Glutamatergic neuron (in vitro differentiated cells): Measurements from ENCODE around the gene PTPRG. TPM values are rescaled to one million over a fixed set of nuclear protein-coding genes. Genes with fewer than 3 reads are reported as not detected.

ENCODE experiments used
- DNase-seq: peaks from one replicate; pipeline ENCODE4 v3.0.0; 2022
- H3K27ac Mint-ChIP-seq: one replicate; pipeline ENCODE4 v1.8.0; 2020; ENCODE audit warnings: mild to moderate bottlenecking, mixed read lengths, inconsistent platforms; ENCODE audit not compliant: unreplicated experiment
- H3K27me3 Mint-ChIP-seq: one replicate; pipeline ENCODE4 v1.8.0; 2020; ENCODE audit warnings: mild to moderate bottlenecking, moderate library complexity, mixed read lengths, inconsistent platforms; ENCODE audit not compliant: unreplicated experiment
- H3K36me3 Mint-ChIP-seq: one replicate; pipeline ENCODE4 v1.8.0; 2020; ENCODE audit warnings: mild to moderate bottlenecking, mixed read lengths, inconsistent platforms; ENCODE audit not compliant: unreplicated experiment
- H3K4me1 Mint-ChIP-seq: one replicate; pipeline ENCODE4 v1.8.0; 2020; ENCODE audit warnings: mild to moderate bottlenecking, low read depth, mixed read lengths, inconsistent platforms; ENCODE audit not compliant: unreplicated experiment
- H3K4me3 Mint-ChIP-seq: one replicate; pipeline ENCODE4 v1.8.0; 2020; ENCODE audit warnings: mild to moderate bottlenecking, mixed read lengths, inconsistent platforms; ENCODE audit not compliant: unreplicated experiment
- H3K9me3 Mint-ChIP-seq: one replicate; pipeline ENCODE4 v1.8.0; 2020; ENCODE audit warnings: mild to moderate bottlenecking, moderate library complexity, mixed read lengths, inconsistent platforms; ENCODE audit not compliant: unreplicated experiment
- total RNA-seq: library from RNA; stranded (reverse); fragmentation: NEBNext Ultra II Directional; extraction: Animal tissue kit (Norgen Biotek cat#: 25700); gene quantifications from one replicate; pipeline ENCODE4 v1.2.1, GENCODE V29; 2021; ENCODE audit not compliant: unreplicated experiment
- TF ChIP-seq, protein P1 (sequence below): fragments of 200-600 bp; sonication (generic); IDR thresholded peaks from one replicate; pipeline ENCODE4 v1.5.0; 2021; ENCODE audit not compliant: partially characterized antibody, unreplicated experiment

The PTPRG gene
- total RNA-seq, 1 donor from 2014 or later = 52.1 TPM

DNA sequence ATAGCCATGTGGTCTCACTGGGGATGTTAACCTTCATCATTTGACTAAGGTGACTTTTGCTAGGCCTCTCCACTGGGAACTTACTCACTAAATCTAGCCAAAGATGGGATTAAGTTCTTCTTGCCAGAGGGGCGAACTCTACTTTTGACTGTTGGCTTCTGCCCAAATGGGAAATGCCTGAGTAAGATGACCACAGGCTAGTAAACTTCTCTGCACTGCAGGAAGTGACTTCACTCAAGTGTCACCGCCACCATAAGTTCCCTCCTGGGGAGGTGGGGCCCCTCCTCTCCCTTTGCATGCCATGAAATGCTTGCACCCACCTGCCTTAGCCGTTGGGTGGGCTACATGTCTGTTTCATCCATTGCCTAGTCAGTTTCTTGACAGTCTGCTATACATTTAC is 423.6 kb downstream of the PTPRG start:
- Mint-ChIP-seq H3K4me1 (peaks cover 4% of the 10 kb centered on the region), H3K4me3 (no peak overlapping the region), H3K9me3 (no peaks in the 10 kb centered on the region), H3K27me3 (no peaks in the 10 kb centered on the region), H3K36me3 (no peaks in the 10 kb centered on the region), H3K27ac (no peak overlapping the region)
- TF ChIP-seq, protein P1, sequence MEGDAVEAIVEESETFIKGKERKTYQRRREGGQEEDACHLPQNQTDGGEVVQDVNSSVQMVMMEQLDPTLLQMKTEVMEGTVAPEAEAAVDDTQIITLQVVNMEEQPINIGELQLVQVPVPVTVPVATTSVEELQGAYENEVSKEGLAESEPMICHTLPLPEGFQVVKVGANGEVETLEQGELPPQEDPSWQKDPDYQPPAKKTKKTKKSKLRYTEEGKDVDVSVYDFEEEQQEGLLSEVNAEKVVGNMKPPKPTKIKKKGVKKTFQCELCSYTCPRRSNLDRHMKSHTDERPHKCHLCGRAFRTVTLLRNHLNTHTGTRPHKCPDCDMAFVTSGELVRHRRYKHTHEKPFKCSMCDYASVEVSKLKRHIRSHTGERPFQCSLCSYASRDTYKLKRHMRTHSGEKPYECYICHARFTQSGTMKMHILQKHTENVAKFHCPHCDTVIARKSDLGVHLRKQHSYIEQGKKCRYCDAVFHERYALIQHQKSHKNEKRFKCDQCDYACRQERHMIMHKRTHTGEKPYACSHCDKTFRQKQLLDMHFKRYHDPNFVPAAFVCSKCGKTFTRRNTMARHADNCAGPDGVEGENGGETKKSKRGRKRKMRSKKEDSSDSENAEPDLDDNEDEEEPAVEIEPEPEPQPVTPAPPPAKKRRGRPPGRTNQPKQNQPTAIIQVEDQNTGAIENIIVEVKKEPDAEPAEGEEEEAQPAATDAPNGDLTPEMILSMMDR = no peak
- DNase-seq = no peak

DNA sequence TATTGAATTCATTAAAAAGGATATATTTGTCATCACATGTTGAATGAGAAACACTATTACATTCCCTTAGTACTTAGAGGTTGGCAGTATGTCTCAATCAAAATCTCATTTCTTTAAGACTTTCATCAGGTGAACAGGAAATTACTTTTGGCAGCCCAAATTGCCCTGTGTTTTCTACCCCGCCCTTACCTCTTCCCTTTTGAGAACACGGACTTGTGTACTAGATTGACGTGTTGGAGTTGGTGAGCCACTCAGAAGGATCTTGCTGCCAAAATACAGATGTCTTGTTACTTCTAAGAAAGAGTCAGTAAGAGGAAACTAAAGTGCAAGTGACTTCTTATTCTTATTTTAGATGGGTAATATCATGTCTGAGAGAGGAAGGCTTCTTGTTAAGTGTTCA is 425.1 kb downstream of the PTPRG start:
- H3K27me3 Mint-ChIP-seq = no peaks in the 10 kb centered on the region
- DNase-seq = no peak
- TF ChIP-seq, protein P1 = no peak
- H3K9me3 Mint-ChIP-seq = no peaks in the 10 kb centered on the region
- H3K36me3 Mint-ChIP-seq = no peaks in the 10 kb centered on the region
- no peak overlapping the region for H3K4me3 Mint-ChIP-seq
- H3K4me1 Mint-ChIP-seq = peaks cover 2% of the 10 kb centered on the region
- no peak overlapping the region for H3K27ac Mint-ChIP-seq

DNA sequence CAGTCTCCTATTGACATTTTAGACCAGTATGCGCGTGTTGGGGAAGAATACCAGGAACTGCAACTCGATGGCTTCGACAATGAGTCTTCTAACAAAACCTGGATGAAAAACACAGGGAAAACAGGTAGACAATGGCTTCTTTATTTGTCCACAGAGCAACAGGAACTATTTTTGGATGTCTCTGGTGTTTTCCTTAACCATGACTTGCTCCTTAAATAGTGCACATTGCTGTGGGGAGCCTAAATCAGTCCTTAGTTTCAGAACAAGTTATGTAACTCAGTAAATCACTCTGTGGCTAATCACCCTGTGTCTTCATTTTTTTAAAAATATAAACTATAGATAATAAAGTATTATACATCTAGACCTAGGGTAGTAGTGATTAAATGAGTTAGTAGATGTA is 428.3 kb downstream of the PTPRG start:
- Mint-ChIP-seq H3K36me3 (no peaks in the 10 kb centered on the region), H3K4me3 (no peak overlapping the region), H3K27me3 (no peaks in the 10 kb centered on the region), H3K27ac (no peak overlapping the region), H3K4me1 (peaks cover 2% of the 10 kb centered on the region), H3K9me3 (no peaks in the 10 kb centered on the region)
- DNase-seq = no peak
- TF ChIP-seq, protein P1 = no peak

DNA sequence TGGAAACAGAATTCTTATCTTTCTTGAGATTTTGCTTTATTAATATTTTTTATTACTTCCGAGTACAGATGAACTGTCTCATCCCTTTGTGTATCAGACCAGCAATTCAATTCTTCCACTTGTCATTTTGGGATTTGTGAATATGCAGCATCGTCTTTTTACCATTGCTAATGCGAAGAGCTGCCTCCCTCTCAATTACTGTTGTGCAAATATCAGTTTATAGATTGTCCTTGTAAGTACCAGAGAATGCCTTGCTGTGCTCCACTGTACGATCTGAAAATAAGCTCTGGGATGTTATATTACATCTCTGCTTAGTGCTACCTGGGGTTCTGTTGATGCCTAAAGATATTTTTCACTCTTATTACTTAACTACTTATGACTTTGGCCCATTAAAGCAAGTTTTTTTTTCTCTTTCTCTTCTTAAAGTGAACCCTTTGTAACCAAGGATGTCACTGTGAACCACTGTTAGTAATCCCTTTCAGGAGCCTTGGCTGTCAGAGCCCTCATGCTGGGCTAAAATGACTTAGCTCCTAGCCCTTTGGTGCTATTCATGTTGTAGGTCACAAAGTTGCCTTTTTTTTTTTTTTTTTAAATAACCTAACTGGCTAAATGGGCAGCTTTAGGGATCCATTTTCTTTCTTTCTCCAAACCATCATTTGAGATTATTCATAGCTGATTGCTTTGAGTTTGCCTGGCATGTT is 429.1 kb downstream of the PTPRG start:
- TF ChIP-seq, protein P1 = no peak
- H3K27me3 Mint-ChIP-seq = no peaks in the 10 kb centered on the region
- H3K9me3 Mint-ChIP-seq = no peaks in the 10 kb centered on the region
- no peak for DNase-seq
- H3K4me1 Mint-ChIP-seq = peaks cover 2% of the 10 kb centered on the region
- no peak overlapping the region for H3K4me3 Mint-ChIP-seq
- H3K36me3 Mint-ChIP-seq = no peaks in the 10 kb centered on the region
- H3K27ac Mint-ChIP-seq = no peak overlapping the region

DNA sequence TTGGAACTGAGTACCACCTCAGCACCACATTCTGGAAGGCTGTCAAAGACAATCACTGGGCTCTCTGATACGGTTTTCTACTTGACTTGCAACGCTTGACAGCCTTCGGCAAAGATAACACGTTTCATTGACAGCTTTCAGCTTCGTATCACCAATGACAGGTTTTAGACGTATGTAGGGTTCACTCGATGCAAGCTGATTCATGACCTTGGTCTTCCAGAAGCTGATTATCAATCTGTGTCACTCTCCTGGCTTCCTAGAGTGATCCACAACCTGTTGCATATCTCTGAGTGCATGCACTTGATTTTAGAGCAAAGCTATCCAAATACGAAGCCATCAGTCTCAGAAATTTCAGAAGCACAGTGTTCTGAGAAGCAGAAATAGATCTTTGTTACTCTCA is 430.3 kb downstream of the PTPRG start:
- TF ChIP-seq, protein P1 = no peak
- Mint-ChIP-seq H3K27ac (no peak overlapping the region), H3K36me3 (no peaks in the 10 kb centered on the region), H3K4me1 (peaks cover 3% of the 10 kb centered on the region), H3K9me3 (no peaks in the 10 kb centered on the region), H3K4me3 (no peak overlapping the region), H3K27me3 (no peaks in the 10 kb centered on the region)
- no peak for DNase-seq
